IPS-18a (cell line): ENCODE measurements around the gene VASN.
A peak's percentile ranks its signal among the peaks of the same experiment; 100 is the strongest.
"Not testable (repeated sequence)": the region's sequence is repeated elsewhere in the genome, so short reads cannot be mapped to it uniquely, and the experiment has no call there.

Experiments used
- H3K27ac ChIP-seq: one replicate; pipeline ENCODE4 v1.5.1; 2013; ENCODE audit warnings: low read length
- H3K27me3 ChIP-seq: one replicate; pipeline ENCODE4 v1.6.1; 2013; ENCODE audit warnings: mild to moderate bottlenecking, low read length; ENCODE audit not compliant: control insufficient read depth, insufficient read depth
- H3K36me3 ChIP-seq: one replicate; pipeline ENCODE4 v1.6.1; 2013; ENCODE audit warnings: low read depth, low read length; ENCODE audit not compliant: control insufficient read depth
- H3K4me1 ChIP-seq: one replicate; pipeline ENCODE4 v1.6.1; 2013; ENCODE audit warnings: low read depth, low read length; ENCODE audit not compliant: control insufficient read depth
- H3K4me3 ChIP-seq: one replicate; pipeline ENCODE4 v1.5.1; 2013; ENCODE audit warnings: low read length
- H3K9ac ChIP-seq: one replicate; pipeline ENCODE4 v1.6.1; 2013; ENCODE audit warnings: mild to moderate bottlenecking, low read length, moderate library complexity
- H3K9me3 ChIP-seq: one replicate; pipeline ENCODE4 v1.6.1; 2013; ENCODE audit warnings: low read depth, low read length; ENCODE audit not compliant: control insufficient read depth

The VASN gene

GRCh38 chr16:4393240-4393600, 21.6 kb downstream of the VASN start:
- H3K9me3 ChIP-seq = no peaks in the 10 kb centered on the region
- peak overlapping the region; percentile 84 for H3K27ac ChIP-seq
- peaks cover 51% of the 10 kb centered on the region for H3K4me1 ChIP-seq
- H3K9ac ChIP-seq = peak overlapping the region; percentile 77
- peak overlapping the region; percentile 13 for H3K4me3 ChIP-seq
- no peaks in the 10 kb centered on the region for H3K36me3 ChIP-seq
- H3K27me3 ChIP-seq = no peaks in the 10 kb centered on the region

DNA sequence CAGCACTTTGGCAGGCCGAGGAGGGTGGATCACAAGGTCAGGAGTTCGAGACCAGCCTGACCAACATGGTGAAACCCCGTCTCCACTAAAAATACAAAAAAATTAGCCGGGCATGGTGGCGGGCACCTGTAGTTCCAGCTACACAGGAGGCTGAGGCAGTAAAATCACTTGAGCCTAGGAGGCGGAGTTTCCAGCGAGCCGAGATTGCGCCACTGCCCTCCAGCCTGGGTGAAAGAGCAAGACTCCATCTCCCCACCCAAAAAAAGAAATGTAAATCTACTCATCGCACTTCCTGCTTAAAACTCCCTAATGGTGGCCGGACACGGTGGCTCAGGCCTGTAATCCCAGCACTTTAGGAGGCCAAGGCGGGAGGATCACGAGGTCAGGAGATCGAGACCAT, 22.2 kb downstream of the VASN start:
- not testable (repeated sequence) for H3K27me3 ChIP-seq, H3K36me3 ChIP-seq, H3K9ac ChIP-seq, H3K4me3 ChIP-seq, H3K27ac ChIP-seq, H3K9me3 ChIP-seq
- peaks cover 45% of the 10 kb centered on the region for H3K4me1 ChIP-seq

GRCh38 chr16:4395055-4395726, 23.5 kb downstream of the VASN start:
- Histone ChIP-seq H3K4me1 (peaks cover 32% of the 10 kb centered on the region), H3K9me3 (no peaks in the 10 kb centered on the region), H3K27me3 (no peaks in the 10 kb centered on the region), H3K4me3 (no peak overlapping the region), H3K36me3 (no peaks in the 10 kb centered on the region), H3K27ac (no peak overlapping the region), H3K9ac (no peak overlapping the region)

DNA sequence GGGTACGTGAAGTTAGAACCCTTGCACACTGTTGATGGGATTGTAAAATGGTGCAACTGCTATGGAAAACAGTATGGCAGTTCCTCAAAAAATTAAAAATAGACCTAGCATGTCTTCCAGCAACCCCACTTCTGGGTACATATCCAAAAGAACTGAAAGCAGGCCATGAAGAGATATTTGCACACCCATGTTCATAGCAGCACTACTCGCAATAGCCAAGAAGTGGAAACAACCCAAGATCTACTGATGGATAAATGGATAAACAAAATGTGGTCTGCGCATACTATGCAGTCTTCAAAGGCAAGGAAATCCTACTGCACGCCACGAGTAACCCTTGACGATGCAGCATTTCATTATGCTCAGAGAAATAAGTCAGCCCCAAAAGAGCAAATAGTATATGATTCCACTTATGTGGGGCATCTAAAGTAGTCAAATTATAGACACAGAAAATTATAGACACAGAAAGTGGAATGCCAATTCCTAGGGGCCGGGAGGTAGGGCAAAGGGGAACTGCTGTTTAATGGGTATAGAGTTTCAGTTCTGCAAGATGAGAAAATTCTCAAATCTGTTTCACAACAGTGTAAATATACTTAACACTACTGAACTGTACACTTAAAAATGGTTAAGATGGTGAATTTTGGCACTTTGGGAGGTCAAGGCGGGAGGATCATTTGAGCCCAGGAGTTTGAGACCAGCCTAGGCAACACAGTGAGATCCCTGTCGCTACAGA, 27.5 kb downstream of the VASN start:
- no peaks in the 10 kb centered on the region for H3K27me3 ChIP-seq
- no peaks in the 10 kb centered on the region for H3K9me3 ChIP-seq
- H3K4me3 ChIP-seq = no peak overlapping the region
- H3K9ac ChIP-seq = no peak overlapping the region
- no peaks in the 10 kb centered on the region for H3K4me1 ChIP-seq
- no peak overlapping the region for H3K27ac ChIP-seq
- no peaks in the 10 kb centered on the region for H3K36me3 ChIP-seq

GRCh38 chr16:4401094-4401501, 29.4 kb downstream of the VASN start:
- Histone ChIP-seq H3K9ac (no peak overlapping the region), H3K36me3 (no peaks in the 10 kb centered on the region), H3K4me3 (no peak overlapping the region), H3K4me1 (no peaks in the 10 kb centered on the region), H3K27me3 (no peaks in the 10 kb centered on the region), H3K27ac (no peak overlapping the region), H3K9me3 (no peaks in the 10 kb centered on the region)

GRCh38 chr16:4401510-4401909, 29.9 kb downstream of the VASN start:
- no peaks in the 10 kb centered on the region for H3K27me3 ChIP-seq
- no peaks in the 10 kb centered on the region for H3K4me1 ChIP-seq
- no peaks in the 10 kb centered on the region for H3K36me3 ChIP-seq
- H3K27ac ChIP-seq = no peak overlapping the region
- H3K4me3 ChIP-seq = no peak overlapping the region
- no peaks in the 10 kb centered on the region for H3K9me3 ChIP-seq
- H3K9ac ChIP-seq = no peak overlapping the region

- H3K4me1 ChIP-seq = no peaks in the 10 kb centered on the region
- H3K27me3 ChIP-seq = no peaks in the 10 kb centered on the region
- no peak overlapping the region for H3K27ac ChIP-seq
- H3K9ac ChIP-seq = no peak overlapping the region
- no peak overlapping the region for H3K4me3 ChIP-seq
- H3K9me3 ChIP-seq = no peaks in the 10 kb centered on the region
- H3K36me3 ChIP-seq = no peaks in the 10 kb centered on the region
Observed at GRCh38 chr16:4402439-4403132, 30.9 kb downstream of the VASN start.

DNA sequence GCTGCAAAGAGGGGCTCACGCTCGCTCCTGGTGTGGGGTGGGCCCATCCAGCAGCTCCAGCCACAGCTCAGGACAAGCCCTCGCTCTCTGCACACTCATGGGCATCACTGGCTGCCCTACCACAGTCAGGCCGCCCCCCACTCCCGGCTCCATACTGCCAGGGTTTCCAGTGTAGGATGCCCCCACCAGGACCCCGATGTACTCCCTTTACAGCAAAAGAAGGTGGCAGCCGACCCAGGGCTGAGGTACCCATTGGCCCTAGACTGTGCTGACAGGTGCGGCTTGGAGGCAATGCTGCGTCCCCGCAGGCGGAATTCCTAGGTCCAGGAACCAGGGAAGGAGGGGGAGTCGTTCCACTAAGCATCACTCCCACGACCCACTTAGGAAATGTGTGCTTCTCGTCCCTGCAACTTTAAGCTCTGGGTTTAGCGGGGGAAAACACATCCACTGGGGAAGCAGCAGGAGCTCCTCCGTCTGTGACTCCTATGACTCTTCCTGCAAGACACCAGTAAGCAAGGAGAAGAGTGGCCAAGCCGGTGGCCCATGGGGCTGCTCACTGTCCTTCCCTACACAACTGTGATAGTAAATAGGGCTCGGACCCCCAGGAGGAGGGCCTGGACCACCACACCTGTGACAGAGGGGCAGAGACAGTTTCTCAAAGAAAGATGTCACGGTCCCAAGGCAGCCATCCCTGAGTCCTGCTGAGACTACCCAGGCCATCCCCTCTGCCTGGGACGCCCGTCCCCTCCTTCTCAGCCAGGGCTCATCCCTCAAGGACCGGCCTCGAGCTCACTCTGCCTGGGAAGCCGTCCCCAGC, 31.7 kb downstream of the VASN start:
- Histone ChIP-seq H3K9ac (no peak overlapping the region), H3K27me3 (no peaks in the 10 kb centered on the region), H3K9me3 (no peaks in the 10 kb centered on the region), H3K4me3 (no peak overlapping the region), H3K4me1 (no peaks in the 10 kb centered on the region), H3K36me3 (no peaks in the 10 kb centered on the region), H3K27ac (no peak overlapping the region)

DNA sequence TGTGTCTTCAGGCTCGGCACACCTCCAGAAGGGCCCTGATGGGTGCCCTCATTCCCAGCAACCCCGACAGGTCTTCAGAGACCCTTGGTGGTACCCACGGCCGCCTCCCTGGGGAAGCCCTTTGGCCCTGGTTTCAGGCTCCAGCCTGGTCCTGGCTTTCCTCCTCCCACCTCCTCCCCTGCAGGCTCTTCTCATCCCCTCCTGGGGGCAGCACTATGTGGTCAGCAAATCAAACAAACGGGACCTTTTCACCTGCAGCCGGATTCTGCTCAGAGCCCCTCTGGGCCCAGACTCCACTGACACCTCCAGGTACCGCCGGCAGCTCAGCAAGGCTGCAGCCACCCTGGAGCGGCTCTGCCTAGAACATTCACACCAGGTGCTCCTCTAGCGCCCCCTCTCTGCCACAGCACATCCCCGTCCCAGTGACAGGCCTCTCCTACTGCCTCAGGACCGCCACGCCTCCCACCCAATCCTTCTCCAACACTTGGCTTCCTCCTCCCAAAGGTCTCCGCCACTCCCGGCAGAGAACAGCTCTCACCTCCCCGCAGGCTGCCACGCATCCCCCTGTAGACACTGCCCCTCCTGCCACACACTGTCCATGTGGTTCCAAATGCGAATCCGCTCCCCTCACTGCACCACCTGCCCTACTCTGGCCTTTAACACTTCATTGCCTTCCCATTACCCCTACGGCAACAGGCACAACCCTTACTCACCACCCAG, 32.8 kb downstream of the VASN start:
- H3K27ac ChIP-seq = no peak overlapping the region
- H3K36me3 ChIP-seq = no peaks in the 10 kb centered on the region
- no peak overlapping the region for H3K9ac ChIP-seq

GRCh38 chr16:4404967-4405696, 33.5 kb downstream of the VASN start:
- Histone ChIP-seq H3K4me1 (no peaks in the 10 kb centered on the region), H3K4me3 (no peak overlapping the region), H3K27me3 (no peaks in the 10 kb centered on the region), H3K9me3 (no peaks in the 10 kb centered on the region), H3K9ac (no peak overlapping the region), H3K36me3 (no peaks in the 10 kb centered on the region), H3K27ac (no peak overlapping the region)

More for the DNA sequence above, 32.8 kb downstream of the VASN start:
- Histone ChIP-seq H3K4me3 (no peak overlapping the region), H3K9me3 (no peaks in the 10 kb centered on the region), H3K27me3 (no peaks in the 10 kb centered on the region), H3K4me1 (no peaks in the 10 kb centered on the region)
